HG03432 (cell line): ENCODE data around the gene SOX10.
"Not testable (repeated sequence)": the region's sequence is repeated elsewhere in the genome, so short reads cannot be mapped to it uniquely, and the experiment has no call there.

Experiments used
- ATAC-seq: cut with Tn5 transposase; IDR thresholded peaks from one replicate; pipeline ENCODE4 v1.9.1; 2021; ENCODE audit warnings: mild to moderate bottlenecking, moderate library complexity; ENCODE audit not compliant: unreplicated experiment

SOX10 gene

GRCh38 chr22:37986371-37986770, 2.0 kb upstream of the SOX10 start:
- no peak for ATAC-seq

GRCh38 chr22:37985751-37986281, 1.5 kb upstream of the SOX10 start:
- no peak for ATAC-seq

GRCh38 chr22:37985050-37985585, 763 bp upstream of the SOX10 start:
- no peak for ATAC-seq

GRCh38 chr22:37982938-37983859, 1.2 kb downstream of the SOX10 start:
- no peak for ATAC-seq

GRCh38 chr22:37982151-37982785, 2.1 kb downstream of the SOX10 start:
- ATAC-seq, result no peak

GRCh38 chr22:37981282-37982011, 2.9 kb downstream of the SOX10 start:
- no peak for ATAC-seq

GRCh38 chr22:37979782-37980181, 4.6 kb downstream of the SOX10 start:
- no peak for ATAC-seq

GRCh38 chr22:37976547-37976946, 7.8 kb downstream of the SOX10 start:
- no peak for ATAC-seq

- ATAC-seq, result not testable (repeated sequence)
Observed at GRCh38 chr22:37976022-37976421, 8.3 kb downstream of the SOX10 start.

GRCh38 chr22:37975153-37975552, 9.2 kb downstream of the SOX10 start:
- ATAC-seq, result no peak

- ATAC-seq, result no peak
Observed at GRCh38 chr22:37973271-37974170, 10.8 kb downstream of the SOX10 start.

- no peak for ATAC-seq
Observed at GRCh38 chr22:37972527-37972926, 11.8 kb downstream of the SOX10 start.

- no peak for ATAC-seq
Observed at GRCh38 chr22:37971475-37972434, 12.6 kb downstream of the SOX10 start.

GRCh38 chr22:37970864-37971263, 13.5 kb downstream of the SOX10 start:
- no peak for ATAC-seq

- ATAC-seq, result no peak
Observed at GRCh38 chr22:37968452-37969251, 15.7 kb downstream of the SOX10 start.

- ATAC-seq, result no peak
Observed at GRCh38 chr22:37967637-37968451, 16.5 kb downstream of the SOX10 start.

- ATAC-seq, result no peak
Observed at GRCh38 chr22:37967147-37967546, 17.2 kb downstream of the SOX10 start.
